Activated T-helper 17 cell treated with anti-CD3 and anti-CD28 coated beads, Interleukin-2, amount 50 U/mL, for 72 hours (primary cell): ENCODE data around the gene ARHGAP6. TPM values are rescaled to one million over a fixed set of nuclear protein-coding genes. Genes with fewer than 3 reads are reported as not detected.
"Not testable (repeated sequence)": the region's sequence is repeated elsewhere in the genome, so short reads cannot be mapped to it uniquely, and the experiment has no call there.

Experiments
- ATAC-seq: fragments of 150-1000 bp; cut with Tn5 transposase; replicated peaks from 2 replicates; pipeline ENCODE4 v1.10.0; 2021; ENCODE audit warnings: mild to moderate bottlenecking, moderate library complexity
- H3K27ac Mint-ChIP-seq: one replicate; pipeline ENCODE4 v1.8.0; 2022; ENCODE audit warnings: mixed read lengths
- H3K27me3 Mint-ChIP-seq: one replicate; pipeline ENCODE4 v1.8.0; 2022; ENCODE audit warnings: mixed read lengths
- H3K36me3 Mint-ChIP-seq: one replicate; pipeline ENCODE4 v1.8.0; 2022; ENCODE audit warnings: low read depth, mild to moderate bottlenecking, mixed read lengths
- H3K4me1 Mint-ChIP-seq: one replicate; pipeline ENCODE4 v1.8.0; 2022; ENCODE audit warnings: mixed read lengths
- H3K4me3 Mint-ChIP-seq: one replicate; pipeline ENCODE4 v1.8.0; 2022; ENCODE audit warnings: mild to moderate bottlenecking, mixed read lengths
- H3K9me3 Mint-ChIP-seq: one replicate; pipeline ENCODE4 v1.8.0; 2022; ENCODE audit warnings: mixed read lengths
- total RNA-seq, 2 donors: library from RNA; stranded (reverse); gene quantifications; one replicate each; pipeline ENCODE4 v1.2.3, GENCODE V29; 2022

Gene ARHGAP6
- total RNA-seq, 2 donors from 2014 or later, result not detected

- Mint-ChIP-seq H3K36me3 (no peaks in the 10 kb centered on the region), H3K4me3 (no peak overlapping the region), H3K9me3 (no peaks in the 10 kb centered on the region), H3K27ac (no peak overlapping the region), H3K27me3 (peaks cover 3% of the 10 kb centered on the region), H3K4me1 (no peaks in the 10 kb centered on the region)
- ATAC-seq, result no peak
Observed at GRCh38 chrX:11540532-11541377, 125.0 kb downstream of the ARHGAP6 start.

GRCh38 chrX:11537141-11537540 is 128.6 kb downstream of the ARHGAP6 start:
- Mint-ChIP-seq H3K4me3 (no peak overlapping the region), H3K27ac (no peak overlapping the region), H3K4me1 (no peaks in the 10 kb centered on the region), H3K9me3 (no peaks in the 10 kb centered on the region), H3K36me3 (no peaks in the 10 kb centered on the region), H3K27me3 (peaks cover 3% of the 10 kb centered on the region)
- no peak for ATAC-seq

DNA sequence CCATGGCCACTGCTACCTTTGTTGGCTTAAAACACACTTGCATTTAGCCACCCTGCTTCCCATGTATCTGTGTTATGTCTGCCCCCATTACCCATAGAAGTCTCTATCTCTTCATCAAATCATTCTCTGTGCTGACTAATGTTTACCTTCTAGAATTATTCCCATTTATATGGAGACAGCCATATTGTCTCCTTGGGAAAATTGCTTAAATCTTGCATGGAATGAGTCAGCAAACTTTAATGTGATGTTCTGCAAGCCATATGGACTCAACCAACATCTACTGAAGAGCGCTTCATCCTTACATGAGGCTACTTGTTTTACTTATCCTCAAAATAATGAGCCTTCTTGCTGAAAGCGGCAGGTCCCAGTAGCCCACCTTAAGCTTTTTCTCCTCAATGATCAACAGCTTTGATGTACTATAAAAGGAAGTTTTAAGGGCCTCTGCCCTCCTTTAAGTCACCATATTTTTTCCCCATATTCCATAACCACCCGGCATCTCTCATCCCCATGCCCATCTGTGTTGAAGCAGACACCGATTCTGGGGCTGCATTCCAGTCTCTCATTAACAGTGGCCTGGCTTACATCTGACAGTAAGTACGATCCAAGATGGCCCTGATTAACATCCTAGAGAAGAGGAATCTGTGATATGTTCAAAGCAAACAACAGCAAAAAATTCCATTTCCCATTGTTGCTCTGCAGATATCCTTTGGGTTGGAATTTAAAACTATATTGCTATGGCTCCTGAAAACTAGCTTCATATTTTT is 130.4 kb downstream of the ARHGAP6 start:
- no peaks in the 10 kb centered on the region for H3K36me3 Mint-ChIP-seq
- H3K27me3 Mint-ChIP-seq, result no peaks in the 10 kb centered on the region
- H3K9me3 Mint-ChIP-seq, result no peaks in the 10 kb centered on the region
- ATAC-seq, result no peak
- no peak overlapping the region for H3K4me3 Mint-ChIP-seq
- no peaks in the 10 kb centered on the region for H3K4me1 Mint-ChIP-seq
- H3K27ac Mint-ChIP-seq, result no peak overlapping the region

- no peaks in the 10 kb centered on the region for H3K4me1 Mint-ChIP-seq
- H3K27me3 Mint-ChIP-seq, result no peaks in the 10 kb centered on the region
- ATAC-seq, result peak; percentile 92
- H3K9me3 Mint-ChIP-seq, result no peaks in the 10 kb centered on the region
- H3K27ac Mint-ChIP-seq, result no peak overlapping the region
- H3K36me3 Mint-ChIP-seq, result no peaks in the 10 kb centered on the region
- H3K4me3 Mint-ChIP-seq, result no peak overlapping the region
Observed at GRCh38 chrX:11533199-11533651, 132.5 kb downstream of the ARHGAP6 start.

DNA sequence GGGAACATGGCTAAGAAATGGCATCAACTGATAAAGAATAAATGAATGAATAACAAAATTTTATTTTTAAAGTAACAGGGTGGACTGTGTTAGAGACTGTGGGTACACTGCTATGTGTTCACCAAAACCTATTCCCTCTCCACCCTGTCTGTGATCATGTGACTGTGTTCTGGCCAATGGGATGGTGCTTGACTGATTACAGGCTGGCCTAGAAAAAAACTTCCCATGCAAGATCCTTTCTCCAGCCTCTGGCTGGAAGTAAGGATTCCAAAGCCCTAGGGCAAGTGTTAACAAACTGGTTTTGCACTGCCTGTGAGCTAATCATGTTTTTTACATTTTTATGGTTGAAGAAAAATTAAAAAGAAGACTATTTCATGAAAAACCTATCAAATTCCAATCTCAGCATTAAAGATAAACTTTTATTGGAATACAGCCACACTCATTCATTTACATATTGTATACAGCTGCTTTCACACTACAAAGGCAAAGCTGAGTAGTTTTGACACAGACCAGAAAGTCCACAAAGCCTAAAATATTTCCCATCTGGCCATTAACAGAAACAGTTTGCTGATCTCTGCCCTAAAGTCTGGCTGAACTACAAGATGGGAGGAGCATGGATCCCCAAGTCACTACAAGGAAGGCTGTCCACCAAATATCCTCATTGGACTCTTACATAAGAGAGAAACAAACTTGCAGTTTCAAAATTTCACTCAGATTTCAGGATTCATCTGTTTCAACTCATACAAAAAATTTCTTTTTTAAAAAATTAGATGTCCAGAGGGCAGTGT is 133.2 kb downstream of the ARHGAP6 start:
- no peaks in the 10 kb centered on the region for H3K27me3 Mint-ChIP-seq
- no peak overlapping the region for H3K4me3 Mint-ChIP-seq
- no peaks in the 10 kb centered on the region for H3K36me3 Mint-ChIP-seq
- no peak for ATAC-seq
- H3K4me1 Mint-ChIP-seq, result no peaks in the 10 kb centered on the region
- no peak overlapping the region for H3K27ac Mint-ChIP-seq
- H3K9me3 Mint-ChIP-seq, result no peaks in the 10 kb centered on the region

GRCh38 chrX:11531226-11531625 is 134.5 kb downstream of the ARHGAP6 start:
- ATAC-seq, result no peak
- Mint-ChIP-seq H3K9me3 (no peaks in the 10 kb centered on the region), H3K27ac (no peak overlapping the region), H3K36me3 (no peaks in the 10 kb centered on the region), H3K4me1 (no peaks in the 10 kb centered on the region), H3K27me3 (no peaks in the 10 kb centered on the region), H3K4me3 (no peak overlapping the region)

- H3K4me1 Mint-ChIP-seq, result no peaks in the 10 kb centered on the region
- H3K27ac Mint-ChIP-seq, result no peak overlapping the region
- no peaks in the 10 kb centered on the region for H3K9me3 Mint-ChIP-seq
- no peaks in the 10 kb centered on the region for H3K27me3 Mint-ChIP-seq
- H3K36me3 Mint-ChIP-seq, result no peaks in the 10 kb centered on the region
- ATAC-seq, result no peak
- H3K4me3 Mint-ChIP-seq, result no peak overlapping the region
Observed at GRCh38 chrX:11530621-11531020, 135.1 kb downstream of the ARHGAP6 start.

- Mint-ChIP-seq H3K4me3 (no peak overlapping the region), H3K27me3 (peaks cover 4% of the 10 kb centered on the region), H3K4me1 (no peaks in the 10 kb centered on the region), H3K27ac (no peak overlapping the region), H3K36me3 (no peaks in the 10 kb centered on the region), H3K9me3 (no peaks in the 10 kb centered on the region)
- no peak for ATAC-seq
Observed at GRCh38 chrX:11528623-11529022, 137.1 kb downstream of the ARHGAP6 start.

DNA sequence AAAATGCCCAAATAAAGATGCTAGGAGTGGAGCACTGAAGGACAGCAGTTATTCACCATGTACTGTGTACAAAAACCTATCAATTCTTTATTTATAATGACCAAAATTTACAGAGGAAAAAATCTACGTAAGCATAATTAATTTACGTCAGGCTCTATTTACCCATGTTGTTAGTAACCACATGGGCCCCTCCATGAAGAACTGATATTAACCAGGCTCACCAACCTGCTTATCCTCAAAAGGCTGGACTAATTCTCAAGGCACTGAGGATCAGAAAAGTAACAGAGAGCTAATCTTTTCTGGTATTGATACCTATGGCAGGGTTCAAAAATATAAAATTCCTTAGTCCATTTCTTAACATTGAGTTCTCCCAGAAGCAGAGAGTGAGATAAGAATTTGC is 140.0 kb downstream of the ARHGAP6 start:
- Mint-ChIP-seq H3K9me3 (no peaks in the 10 kb centered on the region), H3K27ac (no peak overlapping the region), H3K4me3 (no peak overlapping the region), H3K27me3 (peaks cover 7% of the 10 kb centered on the region), H3K36me3 (no peaks in the 10 kb centered on the region), H3K4me1 (no peaks in the 10 kb centered on the region)
- ATAC-seq, result no peak

- not testable (repeated sequence) for ATAC-seq, H3K4me1 Mint-ChIP-seq, H3K36me3 Mint-ChIP-seq, H3K9me3 Mint-ChIP-seq, H3K27me3 Mint-ChIP-seq, H3K27ac Mint-ChIP-seq, H3K4me3 Mint-ChIP-seq
Observed at GRCh38 chrX:11519234-11519633, 146.5 kb downstream of the ARHGAP6 start.

- Mint-ChIP-seq H3K27ac (no peak overlapping the region), H3K4me1 (no peaks in the 10 kb centered on the region)
Observed at GRCh38 chrX:11509786-11510185, 155.9 kb downstream of the ARHGAP6 start.

GRCh38 chrX:11504234-11504633 is 161.5 kb downstream of the ARHGAP6 start:
- no peak overlapping the region for H3K27ac Mint-ChIP-seq
- ATAC-seq, result no peak

More at GRCh38 chrX:11509786-11510185, 155.9 kb downstream of the ARHGAP6 start:
- Mint-ChIP-seq H3K9me3 (peaks cover 2% of the 10 kb centered on the region), H3K27me3 (peaks cover 8% of the 10 kb centered on the region), H3K4me3 (no peak overlapping the region), H3K36me3 (no peaks in the 10 kb centered on the region)
- no peak for ATAC-seq

DNA sequence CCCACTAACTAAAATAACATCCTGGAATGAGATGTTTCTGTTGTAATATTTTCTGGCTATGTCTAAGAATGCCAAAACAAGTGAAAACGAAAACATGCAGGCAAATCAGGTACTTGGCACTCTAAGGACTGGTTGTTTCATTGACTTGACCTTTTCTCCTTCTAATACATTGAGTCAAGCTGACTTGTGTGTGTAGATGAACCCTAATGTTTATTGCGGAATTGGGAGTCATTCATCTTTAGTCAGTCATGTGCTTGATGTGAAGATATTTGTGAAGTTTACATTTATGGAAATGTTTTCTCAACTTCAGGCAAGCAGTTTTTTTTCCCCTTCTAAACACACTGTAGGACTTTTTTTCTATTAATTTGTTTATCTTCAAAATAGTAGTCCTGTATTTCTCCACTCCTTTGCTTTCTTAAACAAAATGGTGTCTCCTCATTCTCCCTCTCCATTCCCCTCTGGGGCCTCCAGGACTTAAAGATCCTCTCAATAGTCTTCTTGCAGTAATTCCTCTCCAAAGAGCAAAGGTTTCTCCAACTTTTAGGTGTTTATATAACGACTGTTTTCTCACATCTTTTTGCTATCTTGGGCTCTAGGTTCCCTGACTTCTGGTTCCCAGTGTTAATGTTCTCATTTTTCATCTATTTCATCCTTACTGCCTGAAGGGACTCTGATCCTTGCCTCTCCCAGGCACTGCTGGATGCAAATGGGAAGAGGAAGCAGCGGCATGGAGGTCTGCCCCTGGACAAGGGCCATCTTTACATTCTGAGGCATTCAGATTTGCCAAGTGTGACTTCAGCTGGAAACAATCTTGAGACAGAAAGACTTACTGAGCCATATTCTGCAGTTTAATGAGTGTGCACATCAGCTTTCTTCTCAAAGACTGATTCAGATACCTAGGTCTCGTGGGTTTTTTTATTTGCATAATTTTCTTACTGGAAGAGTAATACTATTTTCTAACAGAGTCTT is 166.4 kb downstream of the ARHGAP6 start:
- no peaks in the 10 kb centered on the region for H3K9me3 Mint-ChIP-seq
- no peak overlapping the region for H3K27ac Mint-ChIP-seq
- no peak overlapping the region for H3K4me3 Mint-ChIP-seq
- ATAC-seq, result no peak
- no peaks in the 10 kb centered on the region for H3K4me1 Mint-ChIP-seq
- H3K36me3 Mint-ChIP-seq, result no peaks in the 10 kb centered on the region
- no peaks in the 10 kb centered on the region for H3K27me3 Mint-ChIP-seq

More at GRCh38 chrX:11504234-11504633, 161.5 kb downstream of the ARHGAP6 start:
- Mint-ChIP-seq H3K9me3 (no peaks in the 10 kb centered on the region), H3K27me3 (peaks cover 8% of the 10 kb centered on the region), H3K4me1 (no peaks in the 10 kb centered on the region), H3K4me3 (no peak overlapping the region), H3K36me3 (no peaks in the 10 kb centered on the region)
